ENCODE measurements around the gene MACROD1.

The MACROD1 gene

DNA sequence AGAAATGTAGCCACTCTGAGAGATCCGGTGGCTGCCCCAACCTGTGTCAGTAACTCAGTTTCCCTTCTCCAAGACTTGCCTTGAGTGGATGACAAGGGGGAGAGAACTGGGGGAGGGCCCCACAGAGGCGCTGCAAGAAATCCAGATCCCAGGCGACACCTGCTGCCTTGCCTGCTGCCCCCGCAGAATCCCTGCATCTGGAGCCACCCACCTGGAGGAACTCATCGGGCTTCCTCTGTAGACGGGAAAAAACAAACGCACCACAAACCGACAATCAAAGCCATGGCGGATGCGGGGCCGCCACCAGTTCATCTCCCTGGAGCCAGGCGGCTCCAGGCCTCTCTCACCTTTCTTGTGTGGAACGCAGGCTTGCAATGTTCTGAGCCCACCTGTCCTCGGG lies 40.2 kb downstream of the MACROD1 start:
- TF ChIP-seq CTCF (conservative IDR thresholded peaks at IDR 0.05; ENCODE audit: control insufficient read depth, insufficient read depth, low read depth, low read length) = no peak
- no peak for DNase-seq (ENCODE audit: low read depth)
- H3K4me3 ChIP-seq (ENCODE audit: control insufficient read depth, low read depth, low read length) = no peak overlapping the region

DNA sequence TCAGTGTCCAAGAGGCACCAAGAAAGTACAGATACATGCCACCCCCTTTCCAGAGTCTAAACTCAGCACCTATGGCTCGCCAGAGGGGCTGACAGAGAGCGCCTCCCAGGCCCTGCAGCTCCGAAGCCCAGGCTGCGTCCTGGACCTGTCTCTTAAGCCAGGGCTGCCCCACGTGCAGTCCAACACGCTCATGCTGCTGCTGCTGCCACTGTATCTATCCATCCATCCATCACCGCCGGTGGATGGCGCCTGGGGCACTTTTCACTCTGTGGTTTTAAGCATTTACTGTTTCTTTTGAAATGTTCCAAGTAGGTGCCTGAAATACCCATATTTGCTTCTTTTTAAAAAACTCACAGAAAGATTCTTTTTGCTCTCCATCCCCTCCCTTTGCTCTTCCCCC lies 41.8 kb downstream of the MACROD1 start:
- no peak for DNase-seq (ENCODE audit: low read depth)
- TF ChIP-seq CTCF (conservative IDR thresholded peaks at IDR 0.05; ENCODE audit: control insufficient read depth, insufficient read depth, low read depth, low read length) = no peak
- H3K4me3 ChIP-seq (ENCODE audit: control insufficient read depth, low read depth, low read length) = no peak overlapping the region

DNA sequence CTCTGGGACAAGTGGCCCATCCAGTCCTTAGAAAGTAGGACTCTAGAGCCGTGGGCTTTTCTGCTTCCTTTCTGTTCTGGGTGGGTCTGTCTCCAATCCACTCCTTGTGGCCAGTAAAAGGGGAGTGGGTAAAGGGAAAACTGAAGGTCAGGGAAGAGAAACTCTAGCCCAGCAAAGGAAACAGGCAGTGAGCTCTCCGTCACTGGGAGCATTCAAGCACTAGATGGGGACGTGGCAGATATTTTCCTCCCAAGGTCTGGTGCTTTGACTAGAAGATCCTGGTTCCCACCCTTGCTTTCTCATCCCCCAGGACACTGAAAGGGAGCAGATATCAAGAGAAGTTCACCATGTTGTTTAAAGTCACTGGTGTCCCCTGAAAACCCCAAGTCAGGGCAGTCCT lies 42.2 kb downstream of the MACROD1 start:
- DNase-seq (ENCODE audit: low read depth) = no peak
- H3K4me3 ChIP-seq (ENCODE audit: control insufficient read depth, low read depth, low read length) = no peak overlapping the region
- no peak for TF ChIP-seq CTCF (conservative IDR thresholded peaks at IDR 0.05; ENCODE audit: control insufficient read depth, insufficient read depth, low read depth, low read length)

- DNase-seq (ENCODE audit: low read depth) = no peak
- H3K4me3 ChIP-seq (ENCODE audit: control insufficient read depth, low read depth, low read length) = no peak overlapping the region
- no peak for TF ChIP-seq CTCF (conservative IDR thresholded peaks at IDR 0.05; ENCODE audit: control insufficient read depth, insufficient read depth, low read depth, low read length)
These were observed 43.2 kb downstream of the MACROD1 start for GRCh38 chr11:64122411-64123410.

DNA sequence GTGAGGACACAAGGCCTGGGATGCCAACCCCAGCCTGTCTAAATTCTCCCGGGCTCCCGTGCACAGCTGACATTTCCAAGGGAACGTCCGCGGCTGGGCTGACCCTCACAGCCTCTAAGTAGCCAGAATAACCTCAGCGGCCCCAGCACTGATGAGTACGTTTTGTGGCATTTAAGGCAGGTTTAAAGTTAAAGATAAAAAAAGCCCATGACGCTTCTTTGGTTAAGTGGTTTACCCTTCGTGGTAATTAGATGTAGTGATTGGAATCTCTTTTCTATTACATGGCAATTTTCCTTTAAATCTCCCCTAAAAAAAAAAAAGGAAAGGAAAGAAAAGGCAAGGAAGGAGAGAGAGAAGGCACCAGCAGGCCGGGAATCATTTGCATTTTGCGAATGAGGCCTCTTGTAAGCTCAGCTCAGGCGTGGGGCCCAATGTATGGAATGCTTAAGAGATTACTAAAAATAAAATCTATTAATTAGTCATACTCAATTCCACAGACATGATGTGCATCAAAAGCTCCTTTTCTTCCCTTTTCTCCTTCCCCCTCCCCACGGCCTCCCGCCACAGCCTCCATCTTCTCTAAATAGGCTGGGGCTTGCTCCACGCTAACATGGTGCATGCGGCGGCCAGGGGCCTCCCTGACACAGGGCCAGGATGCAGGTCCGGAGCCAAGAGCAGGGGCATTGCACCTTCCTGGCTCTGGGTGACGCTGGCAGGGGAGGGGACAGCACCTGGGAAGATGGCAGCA lies 44.1 kb downstream of the MACROD1 start:
- peak; percentile 60 for DNase-seq (ENCODE audit: low read depth)
- H3K4me3 ChIP-seq (ENCODE audit: control insufficient read depth, low read depth, low read length) = no peak overlapping the region
- no peak for TF ChIP-seq CTCF (conservative IDR thresholded peaks at IDR 0.05; ENCODE audit: control insufficient read depth, insufficient read depth, low read depth, low read length)

GRCh38 chr11:64120951-64121569 lies 44.9 kb downstream of the MACROD1 start:
- no peak for DNase-seq (ENCODE audit: low read depth)
- no peak for TF ChIP-seq CTCF (conservative IDR thresholded peaks at IDR 0.05; ENCODE audit: control insufficient read depth, insufficient read depth, low read depth, low read length)
- no peak overlapping the region for H3K4me3 ChIP-seq (ENCODE audit: control insufficient read depth, low read depth, low read length)

Data from fibroblast of mammary gland (primary cell).